HG03432 (cell line): ENCODE data around the gene ERFL.

ENCODE experiments used
- ATAC-seq: cut with Tn5 transposase; IDR thresholded peaks from one replicate; pipeline ENCODE4 v1.9.1; 2021; ENCODE audit warnings: mild to moderate bottlenecking, moderate library complexity; ENCODE audit not compliant: unreplicated experiment

The ERFL gene

DNA sequence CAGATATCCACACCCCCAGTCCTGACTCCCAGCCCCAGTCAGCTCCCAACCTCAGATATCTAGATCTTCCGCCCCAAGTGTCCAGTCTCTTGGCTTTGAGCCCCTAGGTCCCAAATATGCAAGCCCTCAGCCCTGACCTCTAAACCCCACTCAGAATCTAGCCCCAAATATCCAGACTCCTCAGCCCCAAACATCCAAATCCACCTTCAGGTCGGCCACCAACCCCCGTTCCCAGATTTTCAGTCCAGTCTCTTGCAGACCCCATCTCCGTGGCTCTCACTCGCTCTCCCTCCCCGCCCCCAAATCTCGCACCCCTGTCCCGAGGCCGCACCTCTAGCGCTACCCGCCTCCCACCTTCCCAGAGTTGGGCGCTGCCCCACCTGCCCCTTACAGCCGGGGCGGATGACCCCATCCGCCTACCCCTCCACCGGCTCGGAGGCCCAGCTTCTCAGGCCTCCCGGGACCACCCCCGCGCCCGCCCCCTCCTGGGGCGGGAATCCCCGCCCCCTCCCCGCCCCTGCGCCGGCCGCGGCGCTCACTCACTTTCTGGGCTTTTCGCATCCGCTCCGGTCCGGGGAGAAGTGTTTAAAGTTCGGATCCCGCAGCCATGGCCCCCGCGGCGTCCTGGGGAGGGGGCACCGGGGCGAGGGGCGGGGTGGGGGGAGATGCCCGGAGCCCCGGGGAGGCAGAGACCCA, 604 bp downstream of the ERFL start:
- no peak for ATAC-seq

- ATAC-seq: no peak
Measured at GRCh38 chr19:41926763-41927496, 1.3 kb downstream of the ERFL start.

GRCh38 chr19:41926028-41926762, 2.1 kb downstream of the ERFL start:
- ATAC-seq: no peak

DNA sequence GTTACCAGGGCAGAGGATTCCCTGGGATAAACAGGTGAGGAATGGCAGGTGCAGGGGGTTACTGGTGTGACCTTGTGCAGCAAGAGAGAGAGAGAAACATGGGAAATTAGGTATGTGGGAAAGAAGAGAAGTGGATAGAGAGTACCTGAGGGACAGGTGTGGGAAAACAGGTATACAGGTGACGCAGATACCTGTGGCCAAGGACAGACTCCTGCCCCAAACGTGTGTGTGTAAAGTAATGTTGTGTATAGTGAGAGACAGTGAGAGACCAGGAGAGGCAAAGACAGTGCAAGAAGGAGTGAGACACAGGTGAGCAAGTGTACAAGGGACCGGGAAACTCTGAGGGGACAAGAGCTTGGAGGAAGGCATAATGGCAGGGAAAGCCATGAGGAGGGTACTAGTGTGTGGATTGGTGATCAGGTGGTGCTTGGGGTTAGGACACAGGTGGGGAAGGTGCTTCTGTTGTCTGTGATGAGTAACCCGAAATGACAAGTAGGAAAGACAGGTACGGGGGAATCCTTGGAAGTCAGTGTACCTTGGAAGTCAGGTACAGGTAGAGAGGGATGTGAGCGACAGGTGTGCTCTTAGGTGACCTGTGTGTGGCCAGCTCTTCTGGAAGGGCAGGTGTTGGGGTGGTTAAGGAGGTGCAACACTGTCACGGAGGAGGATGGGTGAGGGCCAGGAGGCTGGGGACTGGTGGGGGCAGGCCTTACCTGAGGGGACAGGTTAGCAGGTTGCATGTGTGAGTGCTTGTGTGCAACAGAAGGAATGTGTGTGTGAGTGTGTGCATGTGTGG, 2.8 kb downstream of the ERFL start:
- ATAC-seq: no peak

- ATAC-seq: no peak
Measured at GRCh38 chr19:41924151-41925145, 3.8 kb downstream of the ERFL start.

- no peak for ATAC-seq
Measured at GRCh38 chr19:41923045-41923788, 5.0 kb downstream of the ERFL start.

- ATAC-seq: no peak
Measured at GRCh38 chr19:41922585-41922984, 5.7 kb downstream of the ERFL start.

DNA sequence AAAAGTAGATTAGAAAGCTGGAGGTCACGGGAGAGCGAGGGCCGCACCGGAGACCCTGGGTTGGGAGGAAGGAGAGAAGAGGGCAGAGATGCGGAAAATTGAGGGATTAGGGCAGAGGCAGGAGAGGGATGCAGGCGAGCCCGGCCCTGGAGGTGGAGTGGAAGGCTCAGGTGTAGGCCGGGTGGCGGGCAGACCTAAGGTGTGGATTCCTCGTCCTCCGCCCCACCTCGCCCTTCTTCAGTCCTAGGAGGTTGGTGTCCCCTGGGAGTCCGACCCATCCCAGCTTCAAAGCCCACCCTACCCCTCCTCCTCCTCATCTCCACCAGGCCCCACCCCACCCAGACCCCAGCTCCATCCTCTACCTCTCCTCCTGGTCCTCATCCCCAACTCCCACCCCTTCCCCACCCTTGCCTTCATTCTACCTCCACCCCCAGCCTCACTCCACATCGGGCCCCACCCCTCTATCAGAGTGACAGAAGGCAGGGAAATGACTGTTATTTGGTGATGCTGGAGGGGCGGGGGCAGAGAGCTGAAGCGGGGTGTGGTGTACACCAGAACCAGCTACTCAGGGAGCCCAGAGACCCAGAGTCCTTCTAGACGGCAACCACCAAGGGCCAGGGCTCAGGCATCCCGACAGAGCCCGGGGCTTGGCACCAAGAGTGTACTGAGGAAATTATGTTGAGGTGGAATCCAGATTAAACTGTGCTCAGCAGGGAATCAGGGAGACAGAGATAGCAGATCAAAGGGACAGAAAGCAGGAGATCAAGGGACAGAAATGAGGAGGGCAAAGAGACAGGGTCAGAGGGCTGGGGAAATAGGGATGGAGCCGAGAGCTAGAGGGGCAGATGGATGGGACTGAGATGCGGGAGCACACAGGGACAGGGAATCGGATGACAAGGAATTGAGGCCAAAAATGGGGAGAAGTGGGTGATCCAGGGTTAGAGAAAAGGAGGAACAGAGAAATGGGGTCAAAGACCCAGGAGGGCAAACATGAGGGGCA, 6.4 kb downstream of the ERFL start:
- ATAC-seq: no peak

GRCh38 chr19:41920882-41921576, 7.2 kb downstream of the ERFL start:
- no peak for ATAC-seq

DNA sequence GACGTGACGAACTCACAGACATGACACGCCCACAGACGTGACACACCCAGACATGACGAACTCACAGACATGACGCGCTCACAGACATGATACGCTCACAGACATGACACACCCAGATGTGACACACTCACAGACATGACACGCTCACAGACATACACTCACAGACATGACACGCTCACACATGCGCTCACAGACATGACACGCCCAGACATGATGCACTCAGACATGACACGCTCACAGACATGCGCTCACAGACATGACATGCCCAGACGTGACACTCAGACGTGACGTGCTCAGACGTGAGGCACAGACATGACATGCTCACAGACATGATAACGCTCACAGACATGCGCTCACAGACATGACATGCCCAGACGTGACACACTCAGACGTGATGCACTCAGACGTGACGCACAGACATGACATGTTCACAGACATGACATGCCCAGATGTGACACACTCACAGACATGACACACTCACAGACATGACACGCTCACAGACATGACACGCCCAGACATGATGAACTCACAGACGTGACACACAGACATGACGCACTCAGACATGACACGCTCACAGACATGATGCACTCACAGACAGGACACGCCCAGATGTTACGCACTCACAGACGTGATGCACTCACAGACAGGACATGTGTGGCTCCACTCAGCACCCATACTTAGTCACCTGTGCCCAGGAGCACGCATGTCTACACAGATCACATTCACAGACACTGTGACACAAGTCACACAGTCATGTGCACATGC, 8.1 kb downstream of the ERFL start:
- no peak for ATAC-seq

DNA sequence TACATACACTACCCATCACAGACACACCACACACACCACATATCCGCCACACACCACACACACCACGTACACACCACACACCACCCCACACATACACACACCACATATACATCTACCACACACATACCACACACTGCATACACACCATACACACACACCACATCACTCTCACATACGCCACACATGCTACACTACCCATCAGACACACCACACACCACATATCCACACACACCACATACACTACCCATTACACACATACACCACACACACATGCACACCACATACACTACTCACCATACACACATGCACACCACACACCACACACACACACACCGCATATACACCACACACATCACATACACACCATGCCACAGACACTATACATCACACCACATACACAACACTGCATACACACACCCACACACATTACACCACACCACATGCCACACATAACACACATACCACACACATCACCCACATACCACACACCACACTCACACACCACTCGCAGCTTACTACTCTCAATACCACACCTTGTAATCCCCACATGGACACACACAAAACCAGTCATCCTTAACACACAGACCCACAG, 9.5 kb downstream of the ERFL start:
- no peak for ATAC-seq

DNA sequence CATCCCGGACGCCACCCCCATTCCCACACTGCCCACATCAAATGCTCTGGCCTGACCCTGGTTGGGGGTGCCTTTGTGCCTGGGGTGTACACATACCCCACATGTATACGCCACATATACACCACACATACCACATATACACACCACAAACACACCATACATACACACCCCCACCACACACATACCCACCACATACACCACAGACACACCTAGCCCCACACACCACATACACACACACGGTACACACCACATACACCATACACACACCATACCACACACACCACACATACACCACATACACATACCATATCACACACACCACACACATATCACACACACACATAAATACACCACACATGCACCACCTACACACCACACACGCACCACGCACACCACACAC, 10.2 kb downstream of the ERFL start:
- no peak for ATAC-seq

DNA sequence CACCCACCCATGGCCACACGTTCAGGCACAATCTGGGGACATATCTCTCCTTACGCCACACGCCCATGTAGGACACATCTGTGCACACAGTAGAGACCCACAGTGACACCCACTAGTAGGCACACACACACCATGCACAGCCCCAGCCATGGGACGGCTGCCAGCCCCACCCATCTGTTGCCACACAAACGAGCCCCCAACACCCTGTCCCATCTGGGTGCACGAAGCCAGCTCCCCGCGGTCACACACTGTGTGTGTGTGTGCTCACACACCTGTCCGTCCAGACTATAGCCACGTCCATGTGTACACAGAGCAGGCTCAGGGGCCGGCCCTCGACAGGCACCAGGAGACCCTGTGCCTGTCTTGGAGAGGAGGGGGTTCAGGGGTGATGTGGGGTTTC, 10.6 kb downstream of the ERFL start:
- ATAC-seq: no peak

- ATAC-seq: no peak
Measured at GRCh38 chr19:41915776-41916414, 12.4 kb downstream of the ERFL start.

DNA sequence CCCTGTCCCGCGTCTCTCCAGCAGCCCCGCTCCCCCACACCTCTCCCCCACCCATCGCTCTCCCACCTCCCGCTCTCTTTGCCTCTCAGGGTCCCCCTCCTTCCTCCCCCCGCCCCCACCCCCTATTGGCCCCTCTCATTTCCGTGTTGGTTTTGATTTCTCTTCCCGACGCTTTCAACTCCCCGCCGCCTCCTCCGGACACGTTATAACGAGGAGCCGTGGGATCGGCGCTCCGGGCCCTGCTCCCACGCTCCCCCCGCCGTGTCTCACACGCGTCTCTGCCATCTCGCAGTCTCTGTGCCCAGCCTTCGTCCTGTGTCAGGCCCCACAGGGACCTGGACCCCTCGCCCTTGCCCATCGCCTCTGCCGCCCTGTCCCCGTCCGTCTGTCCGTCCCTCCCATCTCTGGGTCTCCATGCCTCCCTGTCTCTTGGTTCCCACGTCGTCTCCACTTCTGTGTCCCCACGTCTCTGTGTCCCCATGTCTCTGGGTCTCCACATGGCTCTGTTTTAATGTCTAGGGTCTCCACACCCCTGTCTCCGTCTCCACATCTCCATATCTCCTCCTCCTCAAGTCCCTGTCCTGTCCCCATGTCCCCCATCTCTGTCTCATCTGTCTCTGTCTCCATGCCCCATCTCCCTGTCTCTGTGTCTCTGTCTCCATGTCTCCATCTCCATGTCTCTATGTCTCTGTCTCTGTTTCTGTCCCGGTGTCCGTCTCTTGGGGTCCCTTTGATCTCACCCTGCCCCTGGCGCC, 13.1 kb downstream of the ERFL start:
- no peak for ATAC-seq
